Neuronal stem cell (in vitro differentiated cells): ENCODE measurements around the gene MICU1.

Experiments
- DNase-seq: peaks from one replicate; pipeline ENCODE4 v3.0.0-alpha.2; 2013; ENCODE audit warnings: low spot score
- H2AFZ ChIP-seq: one replicate; pipeline ENCODE4 v1.6.1; 2013; ENCODE audit warnings: mild to moderate bottlenecking, low read length, inconsistent platforms
- H2AK5ac ChIP-seq: 2 replicates; pipeline ENCODE4 v1.6.1; 2013; ENCODE audit warnings: low read depth, mild to moderate bottlenecking, inconsistent platforms, low read length, moderate library complexity, mixed read lengths
- H2BK120ac ChIP-seq: 2 replicates; pipeline ENCODE4 v1.6.1; 2013; ENCODE audit warnings: low read depth, mild to moderate bottlenecking, inconsistent platforms, low read length, moderate library complexity, mixed read lengths
- H2BK12ac ChIP-seq: one replicate; pipeline ENCODE4 v1.6.1; 2013; ENCODE audit warnings: low read length, inconsistent platforms
- H2BK15ac ChIP-seq: 2 replicates; pipeline ENCODE4 v1.6.1; 2013; ENCODE audit warnings: mild to moderate bottlenecking, low read length, inconsistent platforms, mixed read lengths
- H2BK5ac ChIP-seq: one replicate; pipeline ENCODE4 v1.6.1; 2013; ENCODE audit warnings: inconsistent platforms, mild to moderate bottlenecking, low read length, moderate library complexity
- H3K14ac ChIP-seq: one replicate; pipeline ENCODE4 v1.6.1; 2013; ENCODE audit warnings: low read length, inconsistent platforms
- H3K18ac ChIP-seq: 2 replicates; pipeline ENCODE4 v1.6.1; 2013; ENCODE audit warnings: low read length, inconsistent platforms
- H3K23ac ChIP-seq: 2 replicates; pipeline ENCODE4 v1.6.1; 2013; ENCODE audit warnings: low read depth, mild to moderate bottlenecking, mixed read lengths, low read length, inconsistent platforms; ENCODE audit not compliant: poor library complexity
- H3K27ac ChIP-seq: replicated peaks from 3 replicates; pipeline ENCODE4 v1.5.1; 2013; ENCODE audit warnings: low read length, inconsistent platforms
- H3K27me3 ChIP-seq, 3 experiments: 2 replicates each; pipeline ENCODE4 v1.6.1; 2013; ENCODE audit warnings: low read length in 3 of 3, mild to moderate bottlenecking in 2 of 3, inconsistent platforms in 1 of 3, low read depth in 1 of 3, mixed read lengths in 1 of 3, moderate library complexity in 1 of 3; ENCODE audit not compliant: control insufficient read depth in 3 of 3, insufficient read depth in 3 of 3
- H3K36me3 ChIP-seq, 2 donors: replicated peaks in 1 of 2; 2 replicates each; pipeline ENCODE4 v1.6.1; 2013; ENCODE audit warnings: low read length in 2 of 2; ENCODE audit not compliant: control insufficient read depth in 2 of 2, insufficient read depth in 2 of 2
- H3K4ac ChIP-seq: 2 replicates; pipeline ENCODE4 v1.6.1; 2013; ENCODE audit warnings: inconsistent platforms, mild to moderate bottlenecking, low read length, moderate library complexity
- H3K4me1 ChIP-seq, 2 donors: 1 replicate in 1 of 2; 2 replicates in 1 of 2; pipeline ENCODE4 v1.6.1; 2013; ENCODE audit warnings: low read length in 2 of 2, low read depth in 1 of 2; ENCODE audit not compliant: control insufficient read depth in 2 of 2, insufficient read depth in 1 of 2
- H3K4me2 ChIP-seq: one replicate; pipeline ENCODE4 v1.6.1; 2013; ENCODE audit warnings: mild to moderate bottlenecking, low read length, inconsistent platforms; ENCODE audit not compliant: insufficient read depth, poor library complexity, severe bottlenecking
- H3K4me3 ChIP-seq, 2 donors: 2 replicates each; pipeline ENCODE4 v1.5.1; 2013; ENCODE audit warnings: low read length in 2 of 2, mild to moderate bottlenecking in 2 of 2, inconsistent platforms in 1 of 2, moderate library complexity in 1 of 2
- H3K79me1 ChIP-seq: one replicate; pipeline ENCODE4 v1.6.1; 2013; ENCODE audit warnings: low read depth, mild to moderate bottlenecking, inconsistent platforms, low read length, moderate library complexity
- H3K9ac ChIP-seq: one replicate; pipeline ENCODE4 v1.6.1; 2013; ENCODE audit warnings: mild to moderate bottlenecking, low read depth, low read length, inconsistent platforms; ENCODE audit not compliant: poor library complexity
- H3K9me3 ChIP-seq, 2 donors: replicated peaks in 1 of 2; 2 replicates each; pipeline versions ENCODE3 to v1.6.1; 2013; ENCODE audit warnings: low read length in 2 of 2, mild to moderate bottlenecking in 2 of 2, inconsistent platforms in 1 of 2, low read depth in 1 of 2, mixed read lengths in 1 of 2, moderate library complexity in 1 of 2; ENCODE audit not compliant: control insufficient read depth in 2 of 2, insufficient read depth in 1 of 2
- H4K8ac ChIP-seq: one replicate; pipeline ENCODE4 v1.6.1; 2013; ENCODE audit warnings: low read depth, mild to moderate bottlenecking, inconsistent platforms, low read length, moderate library complexity
- H4K91ac ChIP-seq: one replicate; pipeline ENCODE4 v1.6.1; 2013; ENCODE audit warnings: low read length, low read depth, mild to moderate bottlenecking, inconsistent platforms; ENCODE audit not compliant: poor library complexity
- WGBS, 2 donors: extraction: QIAGEN DNeasy Blood & Tissue Kit; methylation state at CpG; one replicate each; pipeline ENCODE4 v1.1.7; 2013; ENCODE audit warnings: missing lambda C conversion rate in 2 of 2, mixed read lengths in 1 of 2; ENCODE audit not compliant: insufficient read length in 2 of 2, insufficient replicate concordance in 1 of 2; ENCODE audit errors: extremely low coverage in 2 of 2; 5-methylcytosine and 5-hydroxymethylcytosine counted together

The MICU1 gene

GRCh38 chr10:72622271-72622670 is 3.6 kb downstream of the MICU1 start:
- no peak overlapping the region for H2AFZ ChIP-seq
- peaks cover 4% of the 10 kb centered on the region for H3K79me1 ChIP-seq
- no peak overlapping the region for H4K8ac ChIP-seq
- no peak overlapping the region for H2BK5ac ChIP-seq
- no peak overlapping the region for H3K9ac ChIP-seq
- no peak overlapping the region for H2BK12ac ChIP-seq
- H3K4ac ChIP-seq, result no peak overlapping the region
- no peak for DNase-seq
- H4K91ac ChIP-seq, result no peak overlapping the region
- H2BK15ac ChIP-seq, result no peak overlapping the region
- H2AK5ac ChIP-seq, result no peak overlapping the region
- no peak overlapping the region for H2BK120ac ChIP-seq
- H3K9me3 ChIP-seq, result no peaks in the 10 kb centered on the region
- H3K14ac ChIP-seq, result no peak overlapping the region
- no peak overlapping the region for H3K4me2 ChIP-seq
- peaks cover 0 to 4% of the 10 kb centered on the region in 2 donors for H3K36me3 ChIP-seq
- no peak overlapping the region for H3K18ac ChIP-seq
- no CpG with 5 or more reads among the region's 1 CpG for whole genome bisulfite sequencing, 2 donors
- peaks cover 3% of the 10 kb centered on the region in 2 donors for H3K4me1 ChIP-seq
- H3K23ac ChIP-seq, result no peak overlapping the region
- H3K4me3 ChIP-seq, result no peak overlapping the region
- H3K27ac ChIP-seq, result no peak overlapping the region
- H3K27me3 ChIP-seq, result no peaks in the 10 kb centered on the region

- Histone ChIP-seq H3K18ac (no peak overlapping the region), H2BK5ac (no peak overlapping the region), H3K4ac (no peak overlapping the region), H3K9me3 (no peaks in the 10 kb centered on the region), H2BK120ac (no peak overlapping the region), H3K27me3 (no peaks in the 10 kb centered on the region), H3K23ac (no peak overlapping the region), H3K14ac (no peak overlapping the region), H2AFZ (no peak overlapping the region), H2BK15ac (no peak overlapping the region), H3K4me3 (no peak overlapping the region), H2BK12ac (no peak overlapping the region), H2AK5ac (no peak overlapping the region), H4K91ac (no peak overlapping the region), H3K4me1 (peaks cover 0 to under 1% of the 10 kb centered on the region in 2 donors), H3K79me1 (peaks cover 3% of the 10 kb centered on the region), H3K27ac (no peak overlapping the region), H4K8ac (no peak overlapping the region), H3K4me2 (no peak overlapping the region), H3K9ac (no peak overlapping the region), H3K36me3 (no peaks in the 10 kb centered on the region)
- no peak for DNase-seq
- WGBS, 2 donors, result no CpG with 5 or more reads among the region's 1 CpG
Observed at GRCh38 chr10:72616716-72617115, 9.2 kb downstream of the MICU1 start.

DNA sequence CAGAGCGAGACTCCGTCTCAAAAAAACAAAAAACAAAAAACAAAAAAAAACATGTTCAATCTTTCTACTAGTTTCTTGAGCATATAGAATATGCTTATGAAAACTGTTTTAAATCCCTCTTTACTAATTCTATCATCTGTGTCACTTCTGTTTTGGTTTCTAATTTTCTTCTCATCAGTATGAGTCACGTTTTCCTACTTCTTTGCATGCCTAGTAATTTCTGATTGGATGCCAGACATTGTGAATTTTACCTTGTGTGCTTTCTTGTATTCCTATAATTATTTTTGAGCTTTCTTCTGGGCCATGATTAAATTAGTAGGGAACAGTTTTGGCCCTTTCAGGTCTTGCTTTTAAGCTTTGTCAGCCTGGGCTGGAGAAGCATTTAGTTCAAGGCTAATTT is 9.9 kb downstream of the MICU1 start:
- no CpG with 5 or more reads among the region's 3 CpGs for WGBS, 2 donors
- H3K4ac ChIP-seq, result no peak overlapping the region
- H4K8ac ChIP-seq, result no peak overlapping the region
- H3K27ac ChIP-seq, result no peak overlapping the region
- H2BK12ac ChIP-seq, result no peak overlapping the region
- H3K27me3 ChIP-seq, result no peaks in the 10 kb centered on the region
- no peak overlapping the region for H3K14ac ChIP-seq
- DNase-seq, result no peak
- no peaks in the 10 kb centered on the region for H3K36me3 ChIP-seq
- H3K4me2 ChIP-seq, result no peak overlapping the region
- no peak overlapping the region for H4K91ac ChIP-seq
- H3K4me1 ChIP-seq, result peaks cover 0 to 2% of the 10 kb centered on the region in 2 donors
- no peaks in the 10 kb centered on the region for H3K9me3 ChIP-seq
- no peak overlapping the region for H2BK5ac ChIP-seq
- H3K18ac ChIP-seq, result no peak overlapping the region
- H3K23ac ChIP-seq, result no peak overlapping the region
- H3K9ac ChIP-seq, result no peak overlapping the region
- H3K79me1 ChIP-seq, result peaks cover 3% of the 10 kb centered on the region
- H2AFZ ChIP-seq, result no peak overlapping the region
- no peak overlapping the region for H2BK15ac ChIP-seq
- no peak overlapping the region for H2BK120ac ChIP-seq
- H2AK5ac ChIP-seq, result no peak overlapping the region
- no peak overlapping the region for H3K4me3 ChIP-seq

- Histone ChIP-seq H4K8ac (no peak overlapping the region), H3K27ac (no peak overlapping the region), H2BK5ac (no peak overlapping the region), H3K9me3 (no peaks in the 10 kb centered on the region), H3K9ac (no peak overlapping the region), H2BK15ac (no peak overlapping the region), H3K36me3 (no peaks in the 10 kb centered on the region), H4K91ac (no peak overlapping the region), H3K4me2 (no peak overlapping the region), H3K27me3 (no peaks in the 10 kb centered on the region), H3K14ac (no peak overlapping the region), H3K4me3 (no peak overlapping the region), H3K4ac (no peak overlapping the region), H2BK120ac (no peak overlapping the region), H2AK5ac (no peak overlapping the region), H3K79me1 (peaks cover 6% of the 10 kb centered on the region), H2AFZ (no peak overlapping the region), H3K18ac (no peak overlapping the region), H2BK12ac (no peak overlapping the region), H3K4me1 (peaks cover 0 to 5% of the 10 kb centered on the region in 2 donors), H3K23ac (no peak overlapping the region)
- DNase-seq, result no peak
- WGBS, 2 donors, result no CpG with 5 or more reads among the region's 3 CpGs
Observed at GRCh38 chr10:72612203-72612826, 13.6 kb downstream of the MICU1 start.
